ENCODE results near the gene R3HCC1L.

- TF ChIP-seq EZH2phosphoT487 (IDR thresholded peaks at IDR 0.05; ENCODE audit: low read depth, severe bottlenecking, unreplicated experiment) (no peak), EZH2 (IDR thresholded peaks at IDR 0.05; ENCODE audit: borderline replicate concordance) (no peak)
These were observed 383 bp upstream of the R3HCC1L start for GRCh38 chr10:98134117-98134430.
